Transverse colon (tissue), 4 donors: ENCODE data around the gene KRTAP10-1. TPM values are rescaled to one million over a fixed set of nuclear protein-coding genes. Genes with fewer than 3 reads are reported as not detected.

Experiments used
- DNase-seq: peaks from one replicate; pipeline ENCODE4 v3.0.0-alpha.2; 2019
- H3K27ac ChIP-seq, 4 donors: fragments of 200-600 bp; sonication (generic); 2 replicates each; pipeline ENCODE4 v1.5.1; 2016 to 2018; ENCODE audit warnings: inconsistent platforms in 4 of 4
- H3K27me3 ChIP-seq: fragments of 200-600 bp; sonication (generic); 2 replicates; pipeline ENCODE4 v1.5.1; 2017; ENCODE audit warnings: inconsistent platforms
- H3K36me3 ChIP-seq, 4 donors: fragments of 200-600 bp; sonication (generic); 2 replicates each; pipeline ENCODE4 v1.5.1; 2017 to 2019; ENCODE audit warnings: inconsistent platforms in 4 of 4
- H3K4me1 ChIP-seq, 4 donors: fragments of 200-600 bp; sonication (generic); 2 replicates each; pipeline ENCODE4 v1.5.1; 2017 to 2020; ENCODE audit warnings: inconsistent platforms in 4 of 4
- H3K4me3 ChIP-seq, 4 donors: fragments of 200-600 bp; sonication (generic); 1 replicate in 1 of 4; 2 replicates in 3 of 4; pipeline versions ENCODE4 v1.5.1 to v1.6.1; 2017 to 2019; ENCODE audit warnings: inconsistent platforms in 4 of 4
- H3K9me3 ChIP-seq, 2 donors: fragments of 200-600 bp; sonication (generic); 2 replicates each; pipeline ENCODE4 v1.5.1; 2017 to 2019; ENCODE audit warnings: inconsistent platforms in 2 of 2
- CTCF ChIP-seq, 5 experiments: fragments of 200-600 bp in 3 of 5; fragments of 450-650 bp in 2 of 5; sonication (generic) in 3 of 5; IDR thresholded peaks; 1 replicate in 2 of 5; 2 replicates in 3 of 5; pipeline ENCODE4 v1.5.1; 2016 to 2017; ENCODE audit warnings: antibody characterized with exemption in 5 of 5, inconsistent platforms in 3 of 5, mild to moderate bottlenecking in 2 of 5, moderate library complexity in 1 of 5
- EP300 ChIP-seq: sonication (generic); formaldehyde crosslinking; IDR thresholded peaks from one replicate; pipeline ENCODE4 v1.6.1; 2017; ENCODE audit warnings: antibody characterized with exemption, low read depth
- POLR2A ChIP-seq: fragments of 450-650 bp; IDR thresholded peaks from one replicate; pipeline ENCODE4 v1.6.1; 2016; ENCODE audit warnings: antibody characterized with exemption, mild to moderate bottlenecking, moderate library complexity
- POLR2AphosphoS5 ChIP-seq, 3 donors: sonication (generic); formaldehyde crosslinking; IDR thresholded peaks; one replicate each; pipeline ENCODE4 v1.6.1; 2016; ENCODE audit warnings: antibody characterized with exemption in 3 of 3
- WGBS, 2 donors: methylation state at CpG; one replicate each; pipeline ENCODE4 v1.1.5; 2018; ENCODE audit warnings: low coverage in 1 of 2; 5-methylcytosine and 5-hydroxymethylcytosine counted together
- in situ Hi-C, 4 donors: fragments of 200-750 bp; cut with MboI; loops; one replicate each; pipeline versions ENCODE4 v1.15.0 to v1.15.1; 2017; ENCODE audit warnings: low sequenced_read_pairs in 3 of 4, low pct_ligation_motif_present in 1 of 4, low pct_unique_long_range_greater_than_20kb in 1 of 4
- intact Hi-C: fragments of 100-400 bp; cut with DNase I; formaldehyde crosslinking; loops from one replicate; pipeline ENCODE4 v1.15.1; 2023; ENCODE audit warnings: low total_unique reads
- total RNA-seq, 4 donors: library from RNA; depleted of rRNA; stranded (reverse); fragments of >200 nt; gene quantifications; one replicate each; pipeline ENCODE4 v1.1.0, GENCODE V29; 2016

The KRTAP10-1 gene
- total RNA-seq, 4 donors from 2014 or later, result not detected

- H3K9me3 ChIP-seq, result no peaks in the 10 kb centered on the region
- intact Hi-C loops (no loop called here), in situ Hi-C loops (loop anchor here in 3 of 4 donors (5.0 to 25.0 kb wide), 3 partner anchors 279 to 287 kb away; no protein-coding TSS in a partner anchor)
- peaks cover 0 to 6% (median 3%) of the 10 kb centered on the region in 4 donors for H3K4me1 ChIP-seq
- H3K27ac ChIP-seq, result no peak overlapping the region
- 86 to 95% methylated on average over 4 to 26 of the region's 26 CpGs for WGBS, 2 donors
- H3K36me3 ChIP-seq, result no peaks in the 10 kb centered on the region
- DNase-seq, result no peak
- H3K4me3 ChIP-seq, result no peak overlapping the region
- TF ChIP-seq POLR2AphosphoS5 (IDR thresholded peaks at IDR 0.05) (no peak), POLR2A (no peak), CTCF (IDR thresholded peaks at IDR 0.05) (no peak), EP300 (no peak)
- H3K27me3 ChIP-seq, result peaks cover 19% of the 10 kb centered on the region
These were observed 32.1 kb downstream of the KRTAP10-1 start for GRCh38 chr21:44507673-44508425.

- no peak for DNase-seq
- no peak for TF ChIP-seq POLR2A
- no peak for TF ChIP-seq POLR2AphosphoS5 (IDR thresholded peaks at IDR 0.05)
- no peak for TF ChIP-seq CTCF (IDR thresholded peaks at IDR 0.05)
- no peak for TF ChIP-seq EP300
- no peaks in the 10 kb centered on the region for H3K9me3 ChIP-seq
- H3K36me3 ChIP-seq, result no peaks in the 10 kb centered on the region
- H3K4me1 ChIP-seq, result peaks cover 0 to 6% (median 3%) of the 10 kb centered on the region in 4 donors
- H3K27me3 ChIP-seq, result peaks cover 19% of the 10 kb centered on the region
- no peak overlapping the region for H3K4me3 ChIP-seq
- intact Hi-C loops, result no loop called here
- in situ Hi-C loops, result loop anchor here in 3 of 4 donors (5.0 to 25.0 kb wide), 3 partner anchors 281 to 288 kb away; no protein-coding TSS in a partner anchor
- WGBS, 2 donors, result 20 to 78% methylated on average over 1 to 36 of the region's 44 CpGs
- no peak overlapping the region for H3K27ac ChIP-seq
These were observed 33.4 kb downstream of the KRTAP10-1 start for GRCh38 chr21:44506279-44507255.

GRCh38 chr21:44505673-44506278, 34.2 kb downstream of the KRTAP10-1 start:
- intact Hi-C loops, result no loop called here
- no peak for DNase-seq
- Histone ChIP-seq H3K36me3 (no peaks in the 10 kb centered on the region), H3K4me1 (peaks cover 0 to 6% (median 3%) of the 10 kb centered on the region in 4 donors), H3K27me3 (peaks cover 19% of the 10 kb centered on the region), H3K27ac (no peak overlapping the region), H3K4me3 (no peak overlapping the region), H3K9me3 (no peaks in the 10 kb centered on the region)
- TF ChIP-seq CTCF (IDR thresholded peaks at IDR 0.05), result no peak
- TF ChIP-seq EP300, result no peak
- no peak for TF ChIP-seq POLR2AphosphoS5 (IDR thresholded peaks at IDR 0.05)
- TF ChIP-seq POLR2A, result no peak
- WGBS, 2 donors, result 57% methylated on average over 16 of the region's 16 CpGs; no CpG with 5 or more reads in 1 of the 2 donors
- in situ Hi-C loops, result loop anchor here in 3 of 4 donors (5.0 to 25.0 kb wide), 3 partner anchors 282 to 289 kb away; no protein-coding TSS in a partner anchor
